Natural killer cell treated with Interleukin-12 subunit alpha and Interleukin-12 subunit beta and Interleukin-15 and Interleukin-18, amount 100 ng/mL, for 72 hours (primary cell): ENCODE results near the gene TACC2. TPM values are rescaled to one million over a fixed set of nuclear protein-coding genes. Genes with fewer than 3 reads are reported as not detected.

Source experiments
- ATAC-seq, 2 donors: fragments of 150-1000 bp; cut with Tn5 transposase in 1 of 2; sonication (Bioruptor Pico), chemical (Tn5 transposase) in 1 of 2; 2 replicates each; pipeline ENCODE4 v1.10.0; 2021
- DNase-seq: peaks from one replicate; pipeline ENCODE4 v3.0.0; 2022; ENCODE audit warnings: low spot score
- H3K27ac Mint-ChIP-seq, 2 donors: 1 replicate in 1 of 2; 2 replicates in 1 of 2; pipeline ENCODE4 v1.8.0; 2022; ENCODE audit warnings: mixed read lengths in 2 of 2, mild to moderate bottlenecking in 1 of 2, moderate library complexity in 1 of 2
- H3K27me3 Mint-ChIP-seq, 2 donors: 1 replicate in 1 of 2; 2 replicates in 1 of 2; pipeline ENCODE4 v1.8.0; 2022; ENCODE audit warnings: mixed read lengths in 2 of 2
- H3K36me3 Mint-ChIP-seq: one replicate; pipeline ENCODE4 v1.8.0; 2022; ENCODE audit warnings: mixed read lengths
- H3K4me1 Mint-ChIP-seq, 2 donors: 1 replicate in 1 of 2; 2 replicates in 1 of 2; pipeline ENCODE4 v1.8.0; 2022; ENCODE audit warnings: low read depth in 2 of 2, mixed read lengths in 2 of 2, mild to moderate bottlenecking in 1 of 2
- H3K4me3 Mint-ChIP-seq: one replicate; pipeline ENCODE4 v1.8.0; 2022; ENCODE audit warnings: mixed read lengths
- H3K9me3 Mint-ChIP-seq: 2 replicates; pipeline ENCODE4 v1.8.0; 2022; ENCODE audit warnings: mixed read lengths
- total RNA-seq, 2 donors: library from RNA; stranded (reverse); gene quantifications; one replicate each; pipeline ENCODE4 v1.2.3, GENCODE V29; 2022

Gene TACC2
- total RNA-seq, 2 donors from 2014 or later = not detected

GRCh38 chr10:122277526-122278136, 288.7 kb downstream of the TACC2 start:
- Mint-ChIP-seq H3K9me3 (no peaks in the 10 kb centered on the region), H3K4me1 (no peaks in the 10 kb centered on the region), H3K36me3 (no peaks in the 10 kb centered on the region), H3K4me3 (no peak overlapping the region), H3K27ac (no peak overlapping the region), H3K27me3 (peaks cover 25 to 26% of the 10 kb centered on the region in 2 donors)
- DNase-seq = no peak
- no peak for ATAC-seq

- Mint-ChIP-seq H3K9me3 (no peaks in the 10 kb centered on the region), H3K36me3 (no peaks in the 10 kb centered on the region), H3K4me1 (no peaks in the 10 kb centered on the region), H3K27me3 (peaks cover 21 to 24% of the 10 kb centered on the region in 2 donors), H3K4me3 (no peak overlapping the region), H3K27ac (no peak overlapping the region)
- DNase-seq = no peak
- no peak for ATAC-seq
These were observed 290.8 kb downstream of the TACC2 start for GRCh38 chr10:122279725-122280141.

- no peak overlapping the region for H3K27ac Mint-ChIP-seq
- DNase-seq (no peak), ATAC-seq (no peak)
- H3K4me1 Mint-ChIP-seq = no peaks in the 10 kb centered on the region
- H3K36me3 Mint-ChIP-seq = no peaks in the 10 kb centered on the region
- H3K27me3 Mint-ChIP-seq = peaks cover 19% of the 10 kb centered on the region in 2 donors
- H3K9me3 Mint-ChIP-seq = no peaks in the 10 kb centered on the region
- no peak overlapping the region for H3K4me3 Mint-ChIP-seq
These were observed 291.2 kb downstream of the TACC2 start for GRCh38 chr10:122280156-122280555.

GRCh38 chr10:122281018-122281626, 292.2 kb downstream of the TACC2 start:
- DNase-seq (no peak), ATAC-seq (no peak)
- Mint-ChIP-seq H3K27me3 (peaks cover 14% of the 10 kb centered on the region in 2 donors), H3K9me3 (no peaks in the 10 kb centered on the region), H3K27ac (no peak overlapping the region), H3K36me3 (no peaks in the 10 kb centered on the region), H3K4me3 (no peak overlapping the region), H3K4me1 (no peaks in the 10 kb centered on the region)

- ATAC-seq = no peak
- peaks cover 14 to 18% of the 10 kb centered on the region in 2 donors for H3K27me3 Mint-ChIP-seq
- H3K4me3 Mint-ChIP-seq = no peak overlapping the region
- H3K36me3 Mint-ChIP-seq = no peaks in the 10 kb centered on the region
- no peak overlapping the region for H3K27ac Mint-ChIP-seq
- DNase-seq = no peak
- H3K4me1 Mint-ChIP-seq = no peaks in the 10 kb centered on the region
- H3K9me3 Mint-ChIP-seq = no peaks in the 10 kb centered on the region
These were observed 292.8 kb downstream of the TACC2 start for GRCh38 chr10:122281751-122282150.

- no peaks in the 10 kb centered on the region for H3K4me1 Mint-ChIP-seq
- H3K27me3 Mint-ChIP-seq = peaks cover 14 to 20% of the 10 kb centered on the region in 2 donors
- ATAC-seq (no peak), DNase-seq (no peak)
- H3K27ac Mint-ChIP-seq = no peak overlapping the region
- no peak overlapping the region for H3K4me3 Mint-ChIP-seq
- H3K9me3 Mint-ChIP-seq = no peaks in the 10 kb centered on the region
- no peaks in the 10 kb centered on the region for H3K36me3 Mint-ChIP-seq
These were observed 293.3 kb downstream of the TACC2 start for GRCh38 chr10:122282253-122282671.

GRCh38 chr10:122282909-122283308, 293.9 kb downstream of the TACC2 start:
- no peaks in the 10 kb centered on the region for H3K9me3 Mint-ChIP-seq
- peaks cover 15 to 20% of the 10 kb centered on the region in 2 donors for H3K27me3 Mint-ChIP-seq
- no peak overlapping the region for H3K27ac Mint-ChIP-seq
- DNase-seq = no peak
- H3K4me1 Mint-ChIP-seq = no peaks in the 10 kb centered on the region
- no peak for ATAC-seq
- no peaks in the 10 kb centered on the region for H3K36me3 Mint-ChIP-seq
- H3K4me3 Mint-ChIP-seq = no peak overlapping the region

GRCh38 chr10:122285506-122286444, 296.8 kb downstream of the TACC2 start:
- no peak for ATAC-seq
- Mint-ChIP-seq H3K4me1 (no peaks in the 10 kb centered on the region), H3K9me3 (no peaks in the 10 kb centered on the region), H3K27me3 (peaks cover 12% of the 10 kb centered on the region in 2 donors), H3K27ac (no peak overlapping the region), H3K4me3 (no peak overlapping the region), H3K36me3 (no peaks in the 10 kb centered on the region)
- DNase-seq = no peak

- Mint-ChIP-seq H3K27ac (no peak overlapping the region), H3K9me3 (no peaks in the 10 kb centered on the region), H3K36me3 (no peaks in the 10 kb centered on the region), H3K4me3 (no peak overlapping the region), H3K27me3 (peaks cover 6 to 12% of the 10 kb centered on the region in 2 donors), H3K4me1 (no peaks in the 10 kb centered on the region)
- ATAC-seq (no peak), DNase-seq (no peak)
These were observed 297.9 kb downstream of the TACC2 start for GRCh38 chr10:122286867-122287266.

- ATAC-seq (no peak), DNase-seq (no peak)
- Mint-ChIP-seq H3K4me3 (no peak overlapping the region), H3K9me3 (no peaks in the 10 kb centered on the region), H3K4me1 (no peaks in the 10 kb centered on the region), H3K27me3 (peaks cover 4 to 10% of the 10 kb centered on the region in 2 donors), H3K36me3 (no peaks in the 10 kb centered on the region), H3K27ac (no peak overlapping the region)
These were observed 298.6 kb downstream of the TACC2 start for GRCh38 chr10:122287570-122287969.

GRCh38 chr10:122288262-122288661, 299.3 kb downstream of the TACC2 start:
- DNase-seq (no peak), ATAC-seq (no peak)
- H3K4me1 Mint-ChIP-seq = no peaks in the 10 kb centered on the region
- H3K4me3 Mint-ChIP-seq = no peak overlapping the region
- H3K9me3 Mint-ChIP-seq = no peaks in the 10 kb centered on the region
- H3K27me3 Mint-ChIP-seq = peaks cover 2 to 6% of the 10 kb centered on the region in 2 donors
- no peak overlapping the region for H3K27ac Mint-ChIP-seq
- no peaks in the 10 kb centered on the region for H3K36me3 Mint-ChIP-seq

GRCh38 chr10:122288917-122289316, 300.0 kb downstream of the TACC2 start:
- H3K4me1 Mint-ChIP-seq = no peaks in the 10 kb centered on the region
- peaks cover 2 to 6% of the 10 kb centered on the region in 2 donors for H3K27me3 Mint-ChIP-seq
- no peak for DNase-seq
- no peak overlapping the region for H3K4me3 Mint-ChIP-seq
- no peaks in the 10 kb centered on the region for H3K9me3 Mint-ChIP-seq
- ATAC-seq = no peak
- H3K36me3 Mint-ChIP-seq = no peaks in the 10 kb centered on the region
- no peak overlapping the region for H3K27ac Mint-ChIP-seq

- Mint-ChIP-seq H3K27me3 (peaks cover 2 to 6% of the 10 kb centered on the region in 2 donors), H3K4me3 (no peak overlapping the region), H3K9me3 (no peaks in the 10 kb centered on the region), H3K4me1 (peaks cover 6% of the 10 kb centered on the region in 2 donors), H3K27ac (no peak overlapping the region), H3K36me3 (no peaks in the 10 kb centered on the region)
- ATAC-seq (no peak), DNase-seq (no peak)
These were observed 301.4 kb downstream of the TACC2 start for GRCh38 chr10:122290334-122290733.
